Suprapubic skin (tissue), 4 donors: ENCODE results near the gene AQP3. TPM values are rescaled to one million over a fixed set of nuclear protein-coding genes. Genes with fewer than 3 reads are reported as not detected.

Experiments
- DNase-seq, 2 donors: peaks; one replicate each; pipeline ENCODE4 v3.0.0-alpha.2; 2019; ENCODE audit warnings: low spot score in 2 of 2
- H3K27ac ChIP-seq: fragments of 200-600 bp; sonication (generic); one replicate; pipeline ENCODE4 v1.5.1; 2019
- H3K27me3 ChIP-seq: fragments of 200-600 bp; sonication (generic); one replicate; pipeline ENCODE4 v1.5.1; 2019
- H3K36me3 ChIP-seq: fragments of 200-600 bp; sonication (generic); one replicate; pipeline ENCODE4 v1.5.1; 2019
- H3K4me1 ChIP-seq: fragments of 200-600 bp; sonication (generic); one replicate; pipeline ENCODE4 v1.5.1; 2019
- H3K4me3 ChIP-seq: fragments of 200-600 bp; sonication (generic); one replicate; pipeline ENCODE4 v1.5.1; 2019; ENCODE audit warnings: mild to moderate bottlenecking
- H3K9me3 ChIP-seq: fragments of 200-600 bp; sonication (generic); one replicate; pipeline ENCODE4 v1.5.1; 2019
- CTCF ChIP-seq, 2 donors: fragments of 200-600 bp in 1 of 2; fragments of 450-650 bp in 1 of 2; sonication (generic) in 1 of 2; IDR thresholded peaks; one replicate each; pipeline ENCODE4 v1.5.1; 2016 to 2019; ENCODE audit warnings: antibody characterized with exemption in 2 of 2, mild to moderate bottlenecking in 1 of 2, moderate library complexity in 1 of 2
- EP300 ChIP-seq: sonication (generic); formaldehyde crosslinking; IDR thresholded peaks from one replicate; pipeline ENCODE4 v1.6.1; 2017; ENCODE audit warnings: antibody characterized with exemption
- POLR2A ChIP-seq, 2 donors: fragments of 450-650 bp; IDR thresholded peaks; one replicate each; pipeline ENCODE4 v1.6.1; 2017; ENCODE audit warnings: antibody characterized with exemption in 2 of 2, mild to moderate bottlenecking in 2 of 2, moderate library complexity in 2 of 2
- POLR2AphosphoS5 ChIP-seq, 3 donors: sonication (generic); formaldehyde crosslinking; IDR thresholded peaks; one replicate each; pipeline ENCODE4 v1.6.1; 2017; ENCODE audit warnings: antibody characterized with exemption in 3 of 3
- WGBS: methylation state at CpG from one replicate; pipeline ENCODE4 v1.1.5; 2018; 5-methylcytosine and 5-hydroxymethylcytosine counted together
- total RNA-seq, 4 donors: library from RNA; depleted of rRNA; stranded (reverse); fragments of >200 nt; gene quantifications; one replicate each; pipeline ENCODE4 v1.1.0, GENCODE V29; 2016

Gene AQP3
- total RNA-seq, 4 donors from 2014 or later: 1,277 to 1,951 (median 1,548) TPM

GRCh38 chr9:33419708-33420303, 27.6 kb downstream of the AQP3 start:
- WGBS: 58% methylated on average over 10 of the region's 10 CpGs

GRCh38 chr9:33418090-33418489, 29.3 kb downstream of the AQP3 start:
- Histone ChIP-seq H3K36me3 (no peaks in the 10 kb centered on the region), H3K27ac (peak overlapping the region; percentile 86), H3K4me3 (no peak overlapping the region), H3K9me3 (no peaks in the 10 kb centered on the region), H3K4me1 (peaks cover 53% of the 10 kb centered on the region), H3K27me3 (no peaks in the 10 kb centered on the region)
- TF ChIP-seq POLR2AphosphoS5 (IDR thresholded peaks at IDR 0.05) (peak in 1 of 3 donors; percentile 32), EP300 (no peak), POLR2A (IDR thresholded peaks at IDR 0.05) (no peak), CTCF (IDR thresholded peaks at IDR 0.05) (no peak)
- WGBS: 68% methylated on average over 7 of the region's 8 CpGs
- DNase-seq: no peak

More at GRCh38 chr9:33419708-33420303, 27.6 kb downstream of the AQP3 start:
- no peak for DNase-seq
- no peaks in the 10 kb centered on the region for H3K36me3 ChIP-seq
- H3K27me3 ChIP-seq: no peaks in the 10 kb centered on the region
- H3K27ac ChIP-seq: peak overlapping the region; percentile 57
- no peak overlapping the region for H3K4me3 ChIP-seq
- H3K9me3 ChIP-seq: no peaks in the 10 kb centered on the region
- TF ChIP-seq POLR2AphosphoS5 (IDR thresholded peaks at IDR 0.05): no peak
- TF ChIP-seq CTCF (IDR thresholded peaks at IDR 0.05): no peak
- no peak for TF ChIP-seq EP300
- TF ChIP-seq POLR2A (IDR thresholded peaks at IDR 0.05): no peak
- peaks cover 46% of the 10 kb centered on the region for H3K4me1 ChIP-seq

GRCh38 chr9:33416996-33417395, 30.4 kb downstream of the AQP3 start:
- no peaks in the 10 kb centered on the region for H3K27me3 ChIP-seq
- H3K4me1 ChIP-seq: peaks cover 53% of the 10 kb centered on the region
- H3K9me3 ChIP-seq: no peaks in the 10 kb centered on the region
- H3K4me3 ChIP-seq: no peak overlapping the region
- H3K27ac ChIP-seq: peak overlapping the region; percentile 86
- H3K36me3 ChIP-seq: no peaks in the 10 kb centered on the region
- DNase-seq: no peak
- WGBS: 38% methylated on average over 5 of the region's 5 CpGs
- TF ChIP-seq POLR2AphosphoS5 (IDR thresholded peaks at IDR 0.05) (peak in 1 of 3 donors; percentile 17), POLR2A (IDR thresholded peaks at IDR 0.05) (no peak)

- TF ChIP-seq CTCF (IDR thresholded peaks at IDR 0.05): peak; percentile 63 to 73
- TF ChIP-seq POLR2AphosphoS5 (IDR thresholded peaks at IDR 0.05): peak in 1 of 3 donors; percentile 6
- no peak for TF ChIP-seq EP300
- no peak for TF ChIP-seq POLR2A (IDR thresholded peaks at IDR 0.05)
- WGBS: 12% methylated on average over 9 of the region's 9 CpGs
- H3K4me3 ChIP-seq: no peak overlapping the region
- peak; percentile 88 to 90 for DNase-seq
- no peaks in the 10 kb centered on the region for H3K27me3 ChIP-seq
- H3K9me3 ChIP-seq: no peaks in the 10 kb centered on the region
- no peaks in the 10 kb centered on the region for H3K36me3 ChIP-seq
- peak overlapping the region; percentile 86 for H3K27ac ChIP-seq
- peaks cover 53% of the 10 kb centered on the region for H3K4me1 ChIP-seq
Measured at GRCh38 chr9:33415501-33416038, 31.8 kb downstream of the AQP3 start.

- 24% methylated on average over 9 of the region's 13 CpGs for WGBS
- peaks cover 48% of the 10 kb centered on the region for H3K4me1 ChIP-seq
- H3K36me3 ChIP-seq: no peaks in the 10 kb centered on the region
- TF ChIP-seq EP300 (no peak), POLR2A (IDR thresholded peaks at IDR 0.05) (no peak)
- peak overlapping the region; percentile 86 for H3K27ac ChIP-seq
- no peak for DNase-seq
- no peaks in the 10 kb centered on the region for H3K27me3 ChIP-seq
- no peaks in the 10 kb centered on the region for H3K9me3 ChIP-seq
- H3K4me3 ChIP-seq: no peak overlapping the region
Measured at GRCh38 chr9:33414889-33415500, 32.4 kb downstream of the AQP3 start.

- H3K4me1 ChIP-seq: peaks cover 46% of the 10 kb centered on the region
- TF ChIP-seq EP300 (no peak), CTCF (IDR thresholded peaks at IDR 0.05) (no peak), POLR2A (IDR thresholded peaks at IDR 0.05) (no peak), POLR2AphosphoS5 (IDR thresholded peaks at IDR 0.05) (no peak)
- no peak for DNase-seq
- peak overlapping the region; percentile 86 for H3K27ac ChIP-seq
- no peak overlapping the region for H3K4me3 ChIP-seq
- 32% methylated on average over 3 of the region's 3 CpGs for WGBS
- H3K27me3 ChIP-seq: no peaks in the 10 kb centered on the region
- H3K9me3 ChIP-seq: no peaks in the 10 kb centered on the region
- no peaks in the 10 kb centered on the region for H3K36me3 ChIP-seq
Measured at GRCh38 chr9:33414268-33414667, 33.1 kb downstream of the AQP3 start.
